Activated CD4-positive, alpha-beta T cell treated with anti-CD3 and anti-CD28 coated beads for 4 hours (primary cell): ENCODE measurements around the gene MEPCE.

Source experiments
- DNase-seq, 2 donors: peaks; one replicate each; pipeline ENCODE4 v3.0.0-alpha.2; 2020

The MEPCE gene

DNA sequence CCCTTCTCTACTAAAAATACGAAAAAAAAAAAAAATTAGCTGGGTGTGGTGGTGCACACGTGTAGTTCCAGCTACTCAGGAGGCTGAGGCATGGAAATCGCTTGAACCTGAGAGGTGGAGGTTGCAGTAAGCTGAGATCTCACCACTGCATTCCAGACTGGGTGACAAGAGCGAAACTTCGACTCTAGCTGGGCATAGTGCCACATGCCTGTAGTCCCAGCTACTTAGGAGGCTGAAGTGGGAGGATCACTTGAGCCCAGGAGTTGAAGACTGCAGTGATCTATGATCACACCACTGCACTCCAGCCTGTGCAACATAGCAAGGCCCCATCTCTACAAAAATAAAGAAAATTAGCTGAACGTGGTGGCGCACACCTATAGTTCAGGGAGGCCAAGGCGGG is 35.7 kb downstream of the MEPCE start:
- DNase-seq = no peak

DNA sequence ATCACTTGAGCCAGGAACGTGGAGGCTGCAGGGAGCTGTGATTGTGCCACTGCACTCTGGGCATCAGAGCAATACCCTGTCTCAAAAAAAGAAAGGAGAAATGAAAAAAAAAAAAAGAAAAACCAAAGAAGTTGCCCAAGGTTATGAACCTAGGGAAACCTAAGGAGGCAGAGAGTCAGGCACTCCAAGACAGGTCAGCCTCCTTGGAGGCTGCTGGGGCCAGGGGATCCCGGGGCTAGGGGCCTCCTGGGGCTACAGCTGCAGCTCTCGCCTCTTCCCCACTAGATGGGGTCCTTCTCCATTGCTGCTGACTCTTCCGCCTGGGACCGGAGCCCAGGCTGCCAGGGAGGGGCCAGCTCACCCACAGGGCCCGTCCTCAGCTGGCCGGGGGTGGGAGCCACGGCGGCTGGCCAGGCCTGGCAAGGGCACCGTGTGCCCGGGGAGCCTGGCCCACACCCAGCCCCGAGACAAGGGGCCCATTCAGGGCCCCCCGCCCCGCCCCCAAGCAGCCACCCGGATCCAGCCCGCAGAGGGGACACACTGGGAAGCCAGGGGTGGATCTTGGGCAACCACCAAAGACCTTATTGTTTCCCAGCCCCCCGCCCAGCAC is 36.2 kb downstream of the MEPCE start:
- DNase-seq = no peak

DNA sequence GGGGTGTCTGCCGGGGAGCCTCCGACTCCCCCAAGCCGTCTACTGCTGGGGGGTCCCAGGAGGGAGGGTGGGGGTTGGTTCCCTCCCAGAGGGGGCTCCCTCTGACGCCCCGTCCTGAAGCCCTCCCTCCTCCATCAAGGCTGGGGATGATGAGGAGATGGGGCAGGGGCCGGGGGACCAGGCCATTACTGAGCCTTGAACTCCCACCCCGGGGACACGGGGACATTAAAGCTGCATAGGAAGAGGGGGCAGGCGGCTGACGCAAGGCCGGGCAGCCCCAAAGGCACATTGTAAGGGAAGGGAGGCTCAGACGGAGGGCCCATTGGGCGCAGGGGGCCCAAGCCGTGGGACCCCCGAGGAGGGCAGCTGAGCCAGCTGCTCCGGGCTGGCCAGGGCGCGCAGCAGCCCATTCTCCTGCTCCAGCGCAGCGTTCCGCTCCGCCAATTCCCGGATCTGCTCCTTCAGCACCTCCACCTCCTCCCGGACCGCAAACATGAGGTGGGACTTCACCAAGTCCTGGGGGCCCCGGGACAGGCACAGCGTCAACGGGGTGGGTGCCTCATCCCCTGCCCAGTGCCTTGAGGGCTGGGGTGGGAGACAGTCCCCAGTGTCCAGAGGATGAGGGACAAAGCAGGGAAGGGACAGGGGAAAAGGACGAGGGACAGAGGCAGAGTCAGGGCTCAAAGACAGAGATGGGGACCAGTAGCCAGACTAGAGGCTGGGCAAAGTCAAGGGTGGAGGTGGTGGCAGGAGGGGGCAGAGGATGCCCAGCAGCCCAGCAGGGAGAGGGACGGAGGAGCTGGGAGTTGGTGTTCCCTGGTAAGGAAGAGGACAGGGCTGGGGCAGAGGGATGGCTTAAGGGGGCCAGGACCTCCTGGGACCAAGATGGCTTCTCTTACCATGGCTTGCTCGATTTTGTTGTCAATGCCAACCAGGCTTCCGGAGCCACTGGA is 37.3 kb downstream of the MEPCE start:
- no peak for DNase-seq

DNA sequence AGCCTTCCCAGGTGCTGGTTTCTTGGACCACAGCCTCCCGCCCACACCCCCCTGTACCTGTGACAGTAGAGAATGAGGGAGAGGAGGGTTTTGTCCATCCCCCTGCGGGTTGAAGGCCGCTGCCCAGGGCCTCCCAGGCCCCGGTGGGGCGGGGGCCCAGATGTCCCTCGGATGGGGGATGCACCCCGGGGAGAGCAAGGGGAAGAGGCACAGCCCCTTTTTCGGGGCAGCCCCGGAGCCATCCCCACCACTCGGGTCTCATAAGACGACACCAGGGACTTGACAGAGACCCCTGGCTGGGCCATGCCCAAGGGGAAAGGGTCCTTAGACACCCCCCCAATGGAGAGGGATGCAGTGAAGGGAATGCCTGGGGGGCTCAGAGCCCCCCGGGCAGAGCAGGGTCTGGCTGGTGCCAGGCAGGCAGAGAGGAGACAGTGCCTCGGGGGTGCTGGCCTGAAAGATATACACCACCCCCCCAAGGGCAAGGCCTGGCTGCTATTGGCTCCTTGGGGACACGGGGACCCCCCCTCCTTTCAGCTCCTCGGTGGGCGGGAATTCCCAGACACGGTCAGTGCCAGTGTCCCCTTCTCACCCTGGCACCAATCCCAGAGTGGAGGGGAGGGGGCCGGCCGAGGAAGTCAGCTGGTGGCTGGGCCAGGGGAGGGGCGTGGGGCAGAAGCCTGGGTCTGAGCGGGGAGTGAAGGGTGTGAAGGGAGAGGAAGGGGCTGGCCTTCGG is 38.2 kb downstream of the MEPCE start:
- no peak for DNase-seq

DNA sequence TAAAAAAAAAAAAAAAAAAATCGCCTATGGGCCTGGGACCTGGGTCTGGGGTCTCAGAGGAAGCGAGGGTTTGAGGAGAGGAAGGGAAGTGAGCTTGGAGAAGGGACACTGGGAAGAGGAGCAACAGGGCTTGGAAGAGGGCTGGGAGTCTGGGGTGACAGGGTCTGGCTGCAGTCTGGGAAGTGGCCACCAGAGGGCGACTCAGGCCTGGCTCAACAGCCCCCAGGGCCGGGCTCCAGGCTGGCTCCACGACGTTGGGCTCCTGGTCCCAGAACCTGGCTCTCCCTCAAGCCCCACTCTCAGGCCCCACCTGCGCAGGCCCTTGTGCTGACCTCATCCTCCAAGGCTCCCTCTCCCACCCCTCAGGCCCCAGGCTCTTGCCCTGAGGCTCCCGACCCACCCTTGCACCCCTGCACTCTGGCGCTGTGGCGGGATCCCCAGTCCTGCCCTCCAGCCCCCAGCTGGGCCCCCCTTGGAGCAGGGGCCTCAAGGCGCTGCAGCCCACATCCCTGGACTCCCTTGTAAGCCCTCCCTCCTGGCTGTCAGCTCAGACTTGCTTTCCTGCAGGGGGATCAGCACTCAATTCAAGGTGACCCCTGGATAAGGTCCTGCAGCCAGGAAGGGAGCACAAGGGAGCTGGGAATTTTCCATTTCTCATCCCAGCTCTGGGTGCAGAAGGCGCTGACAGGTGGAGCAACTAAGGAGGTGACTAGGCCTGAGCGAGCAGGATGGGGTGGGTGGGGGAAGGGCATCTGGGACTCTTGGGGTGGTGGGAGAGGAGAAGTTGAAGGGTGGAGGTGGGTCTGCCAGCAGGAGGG is 39.8 kb downstream of the MEPCE start:
- peak; percentile 76 to 86 for DNase-seq

DNA sequence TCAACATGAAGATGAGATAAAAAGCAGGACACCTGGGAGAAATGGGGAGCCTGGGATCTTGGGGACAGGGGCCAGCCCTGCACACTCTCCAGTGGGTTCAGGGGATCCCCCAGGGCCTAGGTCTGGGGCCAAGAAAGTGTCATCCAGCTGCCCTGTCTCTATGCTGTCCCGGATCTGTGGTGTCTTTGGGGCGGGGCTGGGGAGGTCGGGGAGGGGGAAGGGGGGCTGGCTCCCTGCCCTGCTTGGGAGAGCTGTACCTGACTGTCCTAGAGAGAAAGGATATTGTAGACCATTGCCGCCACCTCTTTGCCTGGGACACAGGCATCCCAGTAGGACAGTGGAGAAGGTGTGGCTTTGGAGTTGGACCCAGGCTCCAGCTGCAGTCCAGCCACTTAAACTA is 41.4 kb downstream of the MEPCE start:
- DNase-seq = no peak

DNA sequence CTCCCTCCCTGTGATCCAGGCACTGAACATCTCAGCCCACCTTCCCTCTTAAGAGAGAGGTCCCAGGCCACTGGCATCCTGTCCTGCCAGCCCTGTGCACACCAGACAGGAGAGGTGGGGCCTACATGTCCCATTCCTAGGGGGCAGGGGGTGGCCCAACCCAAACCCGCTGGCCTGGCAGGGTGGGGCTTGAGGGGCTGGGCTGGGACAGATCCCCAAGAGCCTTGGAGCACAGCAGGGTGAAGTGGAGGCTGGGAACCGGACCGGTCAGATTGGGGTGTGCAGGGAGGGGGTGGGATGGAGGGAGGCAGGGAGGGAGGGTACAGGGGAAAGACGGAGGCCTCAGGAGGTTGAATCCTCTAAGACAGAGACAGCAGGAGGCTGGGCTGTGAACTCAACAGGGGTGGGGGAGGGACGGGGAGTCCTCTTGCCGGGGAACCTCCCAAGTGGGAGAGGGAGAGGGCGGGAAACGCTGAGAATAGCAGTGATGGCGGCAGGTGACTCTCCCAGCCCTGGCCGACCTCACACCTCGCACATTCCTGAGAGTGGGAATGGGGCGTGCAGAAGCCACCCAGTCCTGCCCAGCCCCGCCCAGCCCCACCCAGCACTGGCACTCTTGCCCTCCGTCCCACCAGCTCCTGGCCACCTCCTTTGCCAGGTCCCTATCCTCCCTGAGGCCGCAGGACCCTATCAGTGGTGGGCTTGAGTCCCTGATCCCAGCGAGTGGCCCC is 42.7 kb downstream of the MEPCE start:
- DNase-seq = no peak

DNA sequence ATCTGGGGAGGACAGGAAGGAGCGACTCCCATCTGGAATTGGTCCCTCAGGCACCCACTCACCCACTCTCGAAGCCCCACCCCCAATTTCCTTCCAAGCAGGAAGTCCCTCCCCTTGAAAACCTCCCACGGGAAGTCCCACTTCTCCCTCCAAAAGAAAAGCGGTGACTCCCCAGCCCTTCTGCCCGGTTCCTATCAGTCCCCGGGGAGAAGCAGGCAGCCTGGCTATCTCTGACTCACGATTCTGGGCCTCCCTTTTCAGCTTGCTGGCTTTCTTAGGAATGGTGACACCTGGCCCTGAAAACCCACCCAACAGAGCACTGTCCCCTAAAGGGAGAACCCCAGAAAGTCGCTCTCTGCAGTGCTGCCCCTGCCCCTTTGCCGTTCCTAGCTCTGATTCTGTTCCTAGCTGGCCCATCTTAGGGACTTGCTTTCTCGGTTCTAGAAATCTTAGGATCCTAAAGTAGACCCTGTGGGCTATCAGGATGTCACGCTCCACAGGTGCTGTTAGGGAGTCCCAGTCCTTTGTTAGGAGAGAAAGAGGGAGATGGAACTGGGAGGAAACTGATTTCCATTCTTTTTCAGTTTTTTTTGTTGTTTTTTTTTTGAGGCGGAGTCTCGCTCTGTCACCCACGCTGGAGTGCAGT is 43.3 kb downstream of the MEPCE start:
- no peak for DNase-seq

DNA sequence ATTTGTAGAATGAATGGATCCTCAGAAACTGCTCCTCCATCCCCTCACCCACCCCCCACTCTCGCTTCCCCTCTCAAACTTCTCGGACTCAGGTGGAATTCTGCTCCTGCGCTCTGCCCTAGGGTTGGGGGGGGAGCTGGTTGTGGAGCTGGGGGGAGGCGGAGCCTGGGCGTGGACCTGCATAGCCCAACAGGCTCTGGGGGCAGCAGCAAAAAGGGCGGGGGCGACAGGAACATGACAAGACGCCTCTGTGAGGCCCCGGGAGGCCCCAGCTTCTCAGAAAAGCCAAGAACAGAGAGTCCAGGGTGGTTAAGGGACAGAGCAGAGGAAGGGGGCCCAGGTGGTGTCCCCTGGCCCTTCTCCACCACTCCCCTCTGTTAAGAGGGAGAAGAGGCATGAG is 45.9 kb downstream of the MEPCE start:
- no peak for DNase-seq

DNA sequence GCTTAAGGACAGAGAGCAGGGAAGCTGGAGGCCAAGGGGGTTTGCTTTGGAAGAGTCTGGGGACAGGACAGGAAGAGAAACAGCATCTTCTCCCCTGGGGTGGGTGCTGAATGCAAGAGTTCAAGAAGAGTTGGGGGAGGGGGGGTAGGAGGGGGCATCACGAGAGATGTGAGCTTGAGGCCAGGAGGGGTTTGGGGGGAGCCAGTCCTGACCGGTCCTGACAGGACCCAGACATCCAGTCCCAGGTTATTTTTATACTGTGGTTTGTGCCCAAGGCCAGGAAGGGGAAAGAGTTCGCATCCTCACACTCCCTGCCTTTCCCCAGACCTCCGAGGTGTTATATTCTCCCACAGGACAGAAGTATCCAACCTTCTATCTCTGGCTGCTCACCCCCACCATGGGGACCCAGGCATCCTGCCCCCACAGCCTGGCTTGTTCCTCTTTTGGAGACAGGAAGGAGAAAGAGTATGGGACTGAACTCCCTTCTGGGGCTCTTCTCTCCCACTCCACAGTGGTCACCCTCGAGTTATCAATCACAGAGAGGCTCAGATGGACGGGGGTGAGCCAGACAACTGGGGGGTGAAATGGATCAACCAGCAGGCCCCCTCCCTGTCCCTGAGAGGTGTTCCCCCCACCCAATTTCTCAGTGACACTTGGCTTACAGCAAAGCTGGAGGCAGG is 46.6 kb downstream of the MEPCE start:
- DNase-seq = no peak

DNA sequence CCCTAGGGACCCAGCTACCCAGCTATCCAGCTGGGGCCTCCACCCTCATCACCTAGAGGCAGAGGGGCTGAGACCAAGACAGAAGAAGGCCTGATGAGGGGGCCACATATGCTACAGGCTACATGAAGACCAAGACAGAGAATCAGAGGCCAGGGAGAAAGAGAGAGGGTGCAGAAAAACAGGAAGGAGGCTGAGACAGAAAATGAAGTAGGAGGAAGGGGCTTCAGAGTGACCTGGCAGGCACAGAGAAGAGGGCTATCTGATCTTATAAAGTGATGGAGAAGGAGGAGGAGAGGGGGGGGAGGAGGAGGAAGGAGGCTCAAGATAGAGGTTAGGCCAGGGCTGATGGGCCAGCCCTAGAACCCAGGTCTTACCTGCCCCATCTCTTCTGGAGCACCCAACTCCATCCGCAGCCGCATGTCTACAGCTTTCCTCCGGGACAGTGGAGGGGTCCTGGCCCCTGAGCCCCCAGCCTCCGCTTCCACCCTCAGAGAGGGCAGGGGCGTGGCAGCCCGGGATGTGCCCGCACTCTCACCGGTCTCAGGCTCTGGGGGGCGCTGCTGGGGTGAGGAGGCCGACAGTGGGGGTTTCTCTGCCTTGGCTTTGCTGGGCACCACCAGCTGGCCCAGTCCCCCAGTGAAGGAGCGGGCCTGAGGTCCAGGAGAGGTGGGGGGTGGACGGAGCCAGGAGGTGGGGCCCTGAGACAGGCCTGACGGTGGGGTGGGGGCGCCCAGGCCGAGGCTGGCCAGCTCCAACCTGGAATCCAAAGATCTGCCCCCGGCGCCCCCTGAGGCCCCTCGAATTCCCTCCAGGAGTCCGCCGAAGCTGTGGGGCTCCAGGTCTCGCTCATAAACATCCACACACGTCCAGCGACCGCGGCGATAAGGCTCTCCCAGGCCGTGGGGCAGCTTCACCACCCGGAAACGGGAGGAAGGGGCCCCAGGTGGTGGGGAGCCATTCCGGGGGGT is 47.6 kb downstream of the MEPCE start:
- DNase-seq = no peak

DNA sequence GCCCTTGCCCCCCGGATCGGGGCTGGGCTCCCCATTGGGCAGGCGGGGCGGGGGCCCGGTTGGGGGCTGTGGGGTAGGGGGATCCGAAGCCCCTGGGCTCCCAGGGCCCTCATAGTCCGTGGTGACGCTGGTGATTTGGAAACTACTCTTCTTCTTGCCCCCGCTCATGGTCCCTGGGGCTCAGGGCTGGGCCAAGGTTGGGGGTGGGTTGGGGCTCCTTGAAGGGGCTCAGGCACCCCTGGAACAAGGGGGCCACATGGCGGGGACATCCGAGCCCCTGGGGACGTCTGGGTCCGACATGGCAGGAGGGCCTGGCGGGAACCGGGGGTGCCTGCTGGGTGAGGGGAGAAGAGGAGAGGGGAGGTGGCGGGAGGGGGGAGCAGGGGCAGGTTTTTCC is 48.2 kb downstream of the MEPCE start:
- DNase-seq = no peak

DNA sequence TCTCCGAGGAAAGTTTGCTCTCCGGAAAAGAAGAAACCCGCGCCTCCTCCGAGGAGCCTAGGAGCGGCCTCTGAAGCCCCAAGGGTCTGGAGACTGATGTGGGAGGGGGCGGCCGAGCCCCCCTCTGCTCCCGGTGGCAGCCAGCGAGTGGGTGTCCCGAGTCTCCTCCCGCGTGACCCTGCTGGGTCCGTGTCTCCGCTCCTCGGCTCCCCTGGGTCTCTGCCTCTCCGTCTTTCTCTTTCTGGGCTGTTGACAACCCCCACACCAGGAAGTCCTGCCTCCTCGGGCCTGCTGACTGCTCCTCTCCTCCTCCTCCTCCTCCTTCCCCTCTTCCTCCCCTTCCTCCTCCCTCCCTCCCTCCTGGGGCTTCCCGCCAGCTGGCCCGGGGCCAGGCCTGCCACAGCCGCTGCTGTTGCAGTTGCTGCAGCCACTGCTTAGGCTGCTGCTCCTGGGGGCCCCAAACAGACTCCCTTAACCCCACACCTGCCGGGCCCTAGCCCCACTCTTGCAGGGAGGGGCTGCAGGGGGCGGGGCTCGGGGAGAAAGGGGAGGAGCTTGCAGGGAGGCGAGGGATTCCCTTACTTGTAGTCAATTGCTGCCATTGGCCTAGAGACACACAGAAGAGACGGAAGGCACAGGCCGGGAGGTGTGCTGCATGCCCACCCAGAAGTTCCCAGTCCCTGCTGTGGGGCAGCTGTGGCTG is 49.5 kb downstream of the MEPCE start, which contains the start of gene TSC22D4:
Gene TSC22D4, minus strand, starts transcription at position 257 of the 703 bp plus-strand sequence. CDS start 1,176 bp downstream, outside the sequence.
- peak; percentile 87 to 88 for DNase-seq

DNA sequence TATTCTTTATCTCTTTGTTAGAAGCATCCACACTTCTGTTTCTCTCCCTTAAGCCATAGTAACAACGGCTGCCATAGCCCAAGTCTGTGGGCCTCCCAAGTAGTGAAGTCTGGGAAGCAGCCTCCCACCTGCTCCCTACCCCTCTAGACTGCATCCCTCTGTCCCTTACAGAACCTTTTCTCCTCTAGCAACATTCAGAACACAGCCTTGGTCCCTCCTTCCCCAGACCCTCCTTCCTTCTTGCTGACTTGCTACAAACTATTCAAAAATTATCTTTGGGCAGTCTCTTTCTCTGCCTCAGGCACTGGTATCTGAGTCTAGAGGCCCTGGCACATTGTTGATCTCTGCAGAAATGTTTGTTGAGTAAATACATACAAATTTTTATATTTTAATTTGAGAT is 51.8 kb downstream of the MEPCE start:
- no peak for DNase-seq

DNA sequence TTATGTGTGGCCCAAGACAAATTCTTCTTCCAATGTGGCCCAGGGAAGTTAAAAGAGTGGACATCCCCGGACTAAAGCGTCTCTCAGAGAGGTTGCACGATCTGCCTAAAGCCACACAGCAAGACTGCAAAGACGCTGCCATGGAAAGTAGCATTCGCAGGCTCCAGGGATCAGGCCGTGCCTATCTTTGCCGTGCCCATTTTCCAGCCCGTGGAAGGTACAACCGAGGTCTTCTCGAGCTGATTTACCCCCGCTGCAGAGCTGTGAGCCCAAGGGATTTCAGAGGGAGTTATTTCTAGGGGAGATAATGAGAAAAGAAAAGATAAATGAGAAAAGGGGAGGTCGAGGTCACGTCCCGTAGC is 53.1 kb downstream of the MEPCE start:
- DNase-seq = no peak

DNA sequence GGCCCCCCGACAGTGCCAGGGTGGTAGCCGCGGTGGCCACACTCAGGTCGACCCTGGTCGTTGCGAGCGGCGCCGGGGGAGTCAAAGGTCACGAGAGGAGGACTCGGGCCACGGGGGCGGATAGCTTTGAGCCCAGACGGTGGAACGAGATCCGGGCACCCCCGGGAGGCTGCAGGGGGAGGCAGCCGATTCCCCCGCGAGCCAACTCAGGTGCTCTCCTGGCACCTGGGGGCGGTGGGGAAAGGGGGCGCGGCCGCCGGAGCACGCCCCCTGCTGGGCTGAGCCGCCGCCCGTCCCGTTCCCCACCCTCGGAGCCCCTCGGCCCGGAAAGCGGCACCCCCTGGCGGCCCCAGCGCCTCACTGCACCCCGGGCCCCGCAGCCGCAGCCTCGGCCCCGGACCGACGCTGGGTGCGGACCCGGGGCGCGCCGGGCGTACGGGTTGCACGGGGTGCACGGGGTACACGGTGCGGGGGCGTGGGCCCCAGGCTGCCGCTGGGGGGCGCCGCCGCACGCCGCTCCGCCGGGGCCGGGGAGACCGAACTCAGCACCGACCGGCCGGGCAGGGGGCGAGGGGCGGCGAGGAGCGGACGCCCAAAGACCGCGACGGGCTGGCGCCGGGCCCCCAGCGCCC is 53.6 kb downstream of the MEPCE start:
- DNase-seq = peak; percentile 79 to 81
